HEK293 (cell line): ENCODE results near the gene SERINC1.
"Not testable (repeated sequence)": the region's sequence is repeated elsewhere in the genome, so short reads cannot be mapped to it uniquely, and the experiment has no call there.

Experiments
- CTCF ChIA-PET: fragments of 350-600 bp; formaldehyde crosslinking; extraction: SDS; loops from one replicate; lab custom pipeline; 2021; ENCODE audit warnings: antibody characterized with exemption; lab: Yijun Ruan, JAX
- POLR2A ChIA-PET: fragments of 300-600 bp; formaldehyde crosslinking; extraction: SDS; loops from one replicate; lab custom pipeline; 2020; ENCODE audit warnings: antibody characterized with exemption, inconsistent platforms; lab: Yijun Ruan, JAX
- H3K27ac ChIP-seq: fragments of 200-500 bp; sonication (Bioruptor generic); 2 replicates; pipeline ENCODE4 v1.5.1; 2014; ENCODE audit warnings: low read depth, low read length, control low read depth, inconsistent platforms; ENCODE audit errors: extremely low read depth
- H3K36me3 ChIP-seq, 2 experiments: fragments of 200-500 bp in 1 of 2; sonication (Bioruptor generic) in 1 of 2; 1 replicate in 1 of 2; 2 replicates in 1 of 2; pipeline ENCODE4 v1.5.1; 2014 to 2017; ENCODE audit warnings: inconsistent platforms in 2 of 2, low read length in 2 of 2; ENCODE audit not compliant: control insufficient read depth in 2 of 2, insufficient read depth in 1 of 2
- H3K4me1 ChIP-seq: fragments of 200-500 bp; sonication (Bioruptor generic); 2 replicates; pipeline ENCODE4 v1.5.1; 2014; ENCODE audit warnings: mild to moderate bottlenecking, low read length, inconsistent platforms; ENCODE audit not compliant: control insufficient read depth, insufficient read depth
- H3K4me3 ChIP-seq: 2 replicates; pipeline ENCODE4 v1.5.1; 2011; ENCODE audit warnings: low read depth, mild to moderate bottlenecking, control low read depth, low read length, moderate library complexity
- H3K9me3 ChIP-seq: fragments of 200-500 bp; sonication (Bioruptor generic); 2 replicates; pipeline ENCODE4 v1.5.1; 2014; ENCODE audit warnings: low read depth, low read length, inconsistent platforms; ENCODE audit not compliant: control insufficient read depth, insufficient read depth
- FEZF1 ChIP-seq: fragments of 450-650 bp; formaldehyde crosslinking; IDR thresholded peaks from 2 replicates; pipeline ENCODE4 v1.5.1; 2016; ENCODE audit warnings: missing biosample characterization, missing genetic modification characterization
- GLIS1 ChIP-seq: fragments of 450-650 bp; formaldehyde crosslinking; IDR thresholded peaks from 2 replicates; pipeline ENCODE4 v1.5.1; 2016; ENCODE audit warnings: missing biosample characterization, missing genetic modification characterization
- KLF1 ChIP-seq: fragments of 450-650 bp; formaldehyde crosslinking; IDR thresholded peaks from 2 replicates; pipeline ENCODE4 v1.5.1; 2016; ENCODE audit warnings: missing biosample characterization, missing genetic modification characterization
- KLF16 ChIP-seq: fragments of 450-650 bp; formaldehyde crosslinking; IDR thresholded peaks from 2 replicates; pipeline ENCODE4 v1.5.1; 2017; ENCODE audit warnings: missing biosample characterization, missing genetic modification characterization
- PATZ1 ChIP-seq: fragments of 450-650 bp; formaldehyde crosslinking; IDR thresholded peaks from 2 replicates; pipeline ENCODE4 v1.5.1; 2016; ENCODE audit warnings: missing biosample characterization, missing genetic modification characterization
- PBX3 ChIP-seq: sonication (generic); formaldehyde crosslinking; IDR thresholded peaks from 2 replicates; pipeline ENCODE4 v1.8.1; 2022; ENCODE audit warnings: mild to moderate bottlenecking, moderate library complexity, missing genetic modification reagents
- PRDM4 ChIP-seq: fragments of 450-650 bp; formaldehyde crosslinking; IDR thresholded peaks from 2 replicates; pipeline ENCODE4 v1.5.1; 2017; ENCODE audit warnings: missing biosample characterization, missing genetic modification characterization
- ZBTB49 ChIP-seq: fragments of 450-650 bp; formaldehyde crosslinking; IDR thresholded peaks from 2 replicates; pipeline ENCODE4 v1.5.1; 2016; ENCODE audit warnings: missing biosample characterization, missing genetic modification characterization, low read depth
- ZFP3 ChIP-seq: fragments of 450-650 bp; formaldehyde crosslinking; IDR thresholded peaks from 2 replicates; pipeline ENCODE4 v1.5.1; 2016; ENCODE audit warnings: low read depth, missing biosample characterization, missing genetic modification characterization
- ZFP37 ChIP-seq: fragments of 450-650 bp; formaldehyde crosslinking; IDR thresholded peaks from 2 replicates; pipeline ENCODE4 v1.5.1; 2016; ENCODE audit warnings: missing biosample characterization, missing genetic modification characterization
- ZFP41 ChIP-seq: fragments of 450-650 bp; formaldehyde crosslinking; IDR thresholded peaks from 2 replicates; pipeline ENCODE4 v1.5.1; 2016; ENCODE audit warnings: missing biosample characterization, missing genetic modification characterization, borderline replicate concordance
- ZNF10 ChIP-seq: fragments of 450-650 bp; formaldehyde crosslinking; IDR thresholded peaks from 2 replicates; pipeline ENCODE4 v1.5.1; 2017; ENCODE audit warnings: missing biosample characterization, missing genetic modification characterization
- ZNF157 ChIP-seq: fragments of 450-650 bp; formaldehyde crosslinking; IDR thresholded peaks from 2 replicates; pipeline ENCODE4 v1.5.1; 2016; ENCODE audit warnings: missing biosample characterization, missing genetic modification characterization
- ZNF184 ChIP-seq: fragments of 450-650 bp; IDR thresholded peaks from 2 replicates; pipeline ENCODE4 v1.5.1; 2018; ENCODE audit warnings: missing biosample characterization, mild to moderate bottlenecking, missing genetic modification characterization
- ZNF2 ChIP-seq: fragments of 450-650 bp; formaldehyde crosslinking; IDR thresholded peaks from 2 replicates; pipeline ENCODE4 v1.5.1; 2016; ENCODE audit warnings: missing biosample characterization, missing genetic modification characterization
- ZNF311 ChIP-seq: fragments of 450-650 bp; formaldehyde crosslinking; IDR thresholded peaks from 2 replicates; pipeline ENCODE4 v1.5.1; 2017; ENCODE audit warnings: missing biosample characterization, missing genetic modification characterization, borderline replicate concordance
- ZNF488 ChIP-seq: fragments of 450-650 bp; formaldehyde crosslinking; IDR thresholded peaks from 2 replicates; pipeline ENCODE4 v1.5.1; 2016; ENCODE audit warnings: missing biosample characterization, missing genetic modification characterization
- ZNF514 ChIP-seq: fragments of 450-650 bp; formaldehyde crosslinking; IDR thresholded peaks from 2 replicates; pipeline ENCODE4 v1.5.1; 2016; ENCODE audit warnings: missing biosample characterization, missing genetic modification characterization
- ZNF529 ChIP-seq: fragments of 450-650 bp; formaldehyde crosslinking; IDR thresholded peaks from 2 replicates; pipeline ENCODE4 v1.5.1; 2017; ENCODE audit warnings: missing genetic modification characterization, missing biosample characterization; ENCODE audit not compliant: insufficient replicate concordance
- ZNF830 ChIP-seq: fragments of 450-650 bp; IDR thresholded peaks from 2 replicates; pipeline ENCODE4 v1.5.0; 2018; ENCODE audit warnings: missing biosample characterization, missing genetic modification characterization, low read depth, mild to moderate bottlenecking, moderate library complexity

The SERINC1 gene

GRCh38 chr6:122455116-122455515, 16.5 kb downstream of the SERINC1 start:
- peaks cover 40 to 67% of the 10 kb centered on the region in 2 experiments; a peak in 2 of 3 replicates for H3K36me3 ChIP-seq
- H3K27ac ChIP-seq, CTCF ChIA-PET, H3K4me1 ChIP-seq, H3K9me3 ChIP-seq, POLR2A ChIA-PET, H3K4me3 ChIP-seq: not testable (repeated sequence)
- TF ChIP-seq KLF1 (tag by site-specific recombination): peak; percentile 94

- Histone ChIP-seq H3K4me3 (no peak overlapping the region), H3K9me3 (no peaks in the 10 kb centered on the region), H3K36me3 (peaks cover 44 to 72% of the 10 kb centered on the region in 2 experiments), H3K27ac (no peak overlapping the region), H3K4me1 (no peaks in the 10 kb centered on the region)
- no peak for TF ChIP-seq ZNF830 (tag by site-specific recombination)
- TF ChIP-seq ZFP3 (tag by site-specific recombination): no peak
- no peak for TF ChIP-seq GLIS1 (tag by site-specific recombination)
- TF ChIP-seq ZNF184 (tag by site-specific recombination): no peak
- no peak for TF ChIP-seq ZNF488
- TF ChIP-seq ZNF10: no peak
- TF ChIP-seq KLF16 (tag by site-specific recombination): no peak
- ChIA-PET POLR2A (no interaction called here), CTCF (no interaction called here)
Measured at GRCh38 chr6:122454673-122455072, 16.9 kb downstream of the SERINC1 start.

GRCh38 chr6:122452509-122452908, 19.1 kb downstream of the SERINC1 start:
- POLR2A ChIA-PET: no interaction called here
- Histone ChIP-seq H3K4me3 (no peak overlapping the region), H3K4me1 (no peaks in the 10 kb centered on the region), H3K36me3 (peaks cover 58 to 89% of the 10 kb centered on the region in 2 experiments), H3K27ac (no peak overlapping the region), H3K9me3 (no peaks in the 10 kb centered on the region)
- CTCF ChIA-PET: interaction anchor here (0.6 kb wide), 1 partner anchor 37 kb away, joined by 3 read pairs; no protein-coding TSS in a partner anchor
- no peak for TF ChIP-seq ZNF311 (tag by site-specific recombination)
- TF ChIP-seq PRDM4 (tag by site-specific recombination): no peak
- no peak for TF ChIP-seq PATZ1 (tag by site-specific recombination)
- TF ChIP-seq PBX3: no peak
- TF ChIP-seq ZBTB49 (tag by site-specific recombination): no peak
- no peak for TF ChIP-seq ZNF2 (tag by site-specific recombination)
- TF ChIP-seq ZNF529: no peak
- TF ChIP-seq ZFP41 (tag by site-specific recombination): no peak
- TF ChIP-seq ZNF157: no peak
- no peak for TF ChIP-seq ZNF10
- TF ChIP-seq ZNF514: no peak
- no peak for TF ChIP-seq ZFP37 (tag by site-specific recombination)
- no peak for TF ChIP-seq FEZF1 (tag by site-specific recombination)
